Brain microvascular endothelial cell (primary cell): ENCODE results near the gene XRN2.

Experiments
- DNase-seq: peaks from one replicate; pipeline ENCODE4 v3.0.0-alpha.2; 2020
- H3K27ac ChIP-seq: fragments of 250-450 bp; sonication (Bioruptor Pico); 2 replicates; pipeline ENCODE4 v1.5.1; 2020; ENCODE audit warnings: mild to moderate bottlenecking, moderate library complexity
- H3K27me3 ChIP-seq: fragments of 250-450 bp; sonication (Bioruptor Pico); replicated peaks from 2 replicates; pipeline ENCODE4 v1.5.1; 2020; ENCODE audit warnings: mild to moderate bottlenecking
- H3K36me3 ChIP-seq: fragments of 250-450 bp; sonication (Bioruptor Pico); replicated peaks from 2 replicates; pipeline ENCODE4 v1.5.1; 2020; ENCODE audit warnings: mild to moderate bottlenecking
- H3K4me3 ChIP-seq: 2 replicates; pipeline ENCODE4 v1.5.1; 2011; ENCODE audit warnings: low read depth, mild to moderate bottlenecking, control low read depth, low read length, moderate library complexity
- in situ Hi-C: cut with HindIII; loops from 2 replicates; pipeline ENCODE4 v1.10.0; 2017; ENCODE audit warnings: low sequenced_read_pairs, low pct_ligation_motif_present
- TF ChIP-seq, protein P1 (sequence below): IDR thresholded peaks from 2 replicates; pipeline ENCODE4 v1.5.1; 2011; ENCODE audit warnings: low read depth, mild to moderate bottlenecking, moderate library complexity, low read length, control low read depth, inconsistent platforms; ENCODE audit errors: missing control alignments

The XRN2 gene

DNA sequence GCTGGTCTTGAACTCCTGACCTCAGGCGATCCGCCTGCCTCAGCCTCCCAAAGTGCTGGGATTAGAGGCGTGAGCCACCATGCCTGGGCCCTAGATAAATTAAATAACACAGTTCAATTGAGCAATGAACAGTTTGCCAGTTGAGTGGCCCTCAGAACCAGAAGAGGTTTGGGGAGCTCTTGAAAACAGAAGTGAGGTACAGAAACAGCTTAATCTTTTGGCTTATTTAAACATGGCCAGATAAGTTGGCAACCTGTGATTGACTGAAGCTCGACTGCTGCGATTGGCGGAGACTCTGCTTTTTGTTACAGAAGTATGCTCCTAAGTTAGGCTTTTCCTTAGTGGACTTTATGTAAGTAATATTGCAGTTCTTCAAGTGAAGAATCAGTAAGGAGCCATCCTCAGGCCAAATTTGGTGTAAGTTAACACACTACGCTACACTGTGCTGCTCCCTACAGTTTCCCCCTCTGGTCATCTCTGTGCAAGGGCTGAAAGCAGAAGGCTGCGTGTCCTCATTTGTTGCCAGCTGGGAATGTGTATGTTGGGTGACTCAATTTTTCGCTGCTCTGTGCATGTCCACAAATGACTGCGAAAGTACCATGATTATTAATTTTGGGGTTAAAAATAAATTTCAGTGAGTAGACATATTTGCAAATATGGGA lies 9.8 kb downstream of the XRN2 start:
- no peaks in the 10 kb centered on the region for H3K36me3 ChIP-seq
- H3K27me3 ChIP-seq, result no peaks in the 10 kb centered on the region
- in situ Hi-C loops, result no loop called here
- H3K4me3 ChIP-seq, result no peak overlapping the region
- no peak for DNase-seq
- no peak overlapping the region for H3K27ac ChIP-seq
- TF ChIP-seq, protein P1, sequence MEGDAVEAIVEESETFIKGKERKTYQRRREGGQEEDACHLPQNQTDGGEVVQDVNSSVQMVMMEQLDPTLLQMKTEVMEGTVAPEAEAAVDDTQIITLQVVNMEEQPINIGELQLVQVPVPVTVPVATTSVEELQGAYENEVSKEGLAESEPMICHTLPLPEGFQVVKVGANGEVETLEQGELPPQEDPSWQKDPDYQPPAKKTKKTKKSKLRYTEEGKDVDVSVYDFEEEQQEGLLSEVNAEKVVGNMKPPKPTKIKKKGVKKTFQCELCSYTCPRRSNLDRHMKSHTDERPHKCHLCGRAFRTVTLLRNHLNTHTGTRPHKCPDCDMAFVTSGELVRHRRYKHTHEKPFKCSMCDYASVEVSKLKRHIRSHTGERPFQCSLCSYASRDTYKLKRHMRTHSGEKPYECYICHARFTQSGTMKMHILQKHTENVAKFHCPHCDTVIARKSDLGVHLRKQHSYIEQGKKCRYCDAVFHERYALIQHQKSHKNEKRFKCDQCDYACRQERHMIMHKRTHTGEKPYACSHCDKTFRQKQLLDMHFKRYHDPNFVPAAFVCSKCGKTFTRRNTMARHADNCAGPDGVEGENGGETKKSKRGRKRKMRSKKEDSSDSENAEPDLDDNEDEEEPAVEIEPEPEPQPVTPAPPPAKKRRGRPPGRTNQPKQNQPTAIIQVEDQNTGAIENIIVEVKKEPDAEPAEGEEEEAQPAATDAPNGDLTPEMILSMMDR, result no peak

DNA sequence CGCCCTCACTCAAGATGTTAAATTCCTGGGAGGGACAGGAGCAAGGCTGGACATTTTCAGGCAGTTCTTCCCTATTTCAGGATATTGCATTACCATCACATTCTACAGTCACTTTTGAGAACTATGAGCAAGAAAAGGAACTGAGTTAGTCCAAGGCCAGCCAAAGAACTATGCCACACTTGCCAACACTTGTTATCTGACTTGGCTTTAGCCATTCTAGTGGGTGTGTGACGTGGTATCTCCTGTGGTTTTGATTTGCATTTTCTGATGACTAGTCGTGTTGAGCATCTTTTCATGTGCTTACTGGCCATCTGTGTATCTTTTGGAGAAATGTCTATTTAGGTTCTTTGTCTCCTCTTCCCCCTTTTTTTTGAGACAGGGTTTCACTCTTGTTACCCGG lies 12.0 kb downstream of the XRN2 start:
- Histone ChIP-seq H3K36me3 (no peaks in the 10 kb centered on the region), H3K4me3 (no peak overlapping the region), H3K27me3 (no peaks in the 10 kb centered on the region), H3K27ac (no peak overlapping the region)
- TF ChIP-seq, protein P1, result no peak
- DNase-seq, result peak; percentile 76
- in situ Hi-C loops, result no loop called here

DNA sequence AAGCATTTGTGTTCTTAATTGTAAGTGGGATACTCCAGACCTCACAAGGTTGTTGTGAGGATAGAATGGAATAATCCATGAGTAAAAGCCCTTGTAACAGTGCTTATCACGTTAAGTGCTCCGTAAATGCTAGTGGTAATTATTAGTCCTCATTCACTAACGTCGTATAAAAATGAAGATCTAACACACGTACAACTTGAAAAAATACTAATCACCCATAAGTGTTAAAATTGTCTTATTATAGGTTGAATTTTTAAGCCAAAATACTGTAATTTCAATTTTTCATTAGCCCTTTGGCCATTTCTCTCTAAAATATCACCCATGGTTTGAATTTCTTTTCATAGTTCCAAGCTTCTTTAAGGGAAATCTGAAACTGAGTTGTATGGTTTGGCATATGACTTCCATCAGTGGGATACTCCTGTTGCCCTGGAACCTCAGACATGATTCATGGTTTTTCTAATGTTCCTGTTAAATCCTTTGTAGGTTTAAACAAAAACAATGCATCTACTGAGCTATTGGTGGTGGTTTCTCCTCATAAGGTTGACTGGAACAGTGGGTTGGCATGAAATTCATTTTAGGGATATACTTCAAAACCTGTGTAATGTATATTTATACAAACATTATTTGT lies 19.1 kb downstream of the XRN2 start:
- Histone ChIP-seq H3K36me3 (no peaks in the 10 kb centered on the region), H3K27ac (peak overlapping the region; percentile 36), H3K4me3 (no peak overlapping the region), H3K27me3 (no peaks in the 10 kb centered on the region)
- DNase-seq, result peak; percentile 18
- in situ Hi-C loops, result no loop called here
- TF ChIP-seq, protein P1, result no peak

DNA sequence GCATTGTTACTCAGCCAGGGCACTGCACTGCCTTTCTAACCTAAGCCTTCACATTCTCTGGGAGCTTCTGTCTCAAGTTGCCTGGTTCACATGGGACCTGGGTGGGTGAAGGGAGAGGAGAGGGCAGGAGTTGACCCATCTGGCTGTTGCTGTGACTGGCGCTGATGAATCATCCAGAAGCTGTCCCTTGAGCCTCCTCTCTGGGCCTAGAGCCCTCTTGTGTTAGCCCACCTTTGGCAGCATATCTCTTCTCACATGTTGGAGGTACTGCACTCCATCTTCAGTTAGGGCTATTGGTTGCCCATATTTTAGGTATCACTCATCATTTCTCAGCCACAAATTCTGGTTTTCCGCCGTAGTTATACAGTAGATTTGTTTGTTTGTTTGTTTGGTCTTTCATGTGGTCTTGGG lies 19.8 kb downstream of the XRN2 start:
- in situ Hi-C loops, result no loop called here
- no peaks in the 10 kb centered on the region for H3K36me3 ChIP-seq
- H3K27me3 ChIP-seq, result no peaks in the 10 kb centered on the region
- DNase-seq, result peak; percentile 10
- TF ChIP-seq, protein P1, result no peak
- no peak overlapping the region for H3K4me3 ChIP-seq
- peak overlapping the region; percentile 36 for H3K27ac ChIP-seq

DNA sequence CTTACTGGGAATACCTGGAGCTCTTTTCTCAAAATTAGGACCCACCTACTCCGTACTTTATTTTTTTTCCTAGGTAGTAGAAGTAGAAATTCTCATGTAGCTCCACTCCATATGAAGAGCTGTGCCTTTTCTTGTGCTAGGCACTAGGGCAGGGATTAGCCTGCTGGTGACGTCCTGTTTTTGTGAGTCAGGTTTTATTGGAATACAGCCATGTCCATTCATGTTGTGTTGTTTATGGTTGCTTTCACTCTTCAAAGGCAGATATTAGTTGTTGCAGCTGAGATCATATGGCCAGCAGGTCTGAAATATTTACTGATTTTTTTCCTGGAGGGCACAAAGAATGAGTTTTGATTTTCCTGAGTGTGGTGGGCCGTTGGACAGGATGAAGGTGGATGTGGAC lies 20.5 kb downstream of the XRN2 start:
- H3K27ac ChIP-seq, result peak overlapping the region; percentile 36
- H3K27me3 ChIP-seq, result no peaks in the 10 kb centered on the region
- no peak overlapping the region for H3K4me3 ChIP-seq
- TF ChIP-seq, protein P1, result no peak
- peak; percentile 69 for DNase-seq
- no peaks in the 10 kb centered on the region for H3K36me3 ChIP-seq
- in situ Hi-C loops, result no loop called here
